Mucosa of descending colon (tissue), 3 donors: ENCODE results near the gene MAML1. TPM values are rescaled to one million over a fixed set of nuclear protein-coding genes. Genes with fewer than 3 reads are reported as not detected.

Experiments
- ATAC-seq: fragments of 200-7000 bp; cut with Tn5 transposase; one replicate; pipeline ENCODE4 v1.9.1; 2020; ENCODE audit warnings: mild to moderate bottlenecking, moderate library complexity
- DNase-seq, 3 donors: peaks; one replicate each; pipeline ENCODE4 v3.0.0-alpha.2; 2020
- H3K36me3 ChIP-seq: fragments of 200-600 bp; one replicate; pipeline ENCODE4 v1.8.0; 2021; ENCODE audit warnings: low read depth, mild to moderate bottlenecking
- H3K4me1 ChIP-seq: fragments of 200-600 bp; one replicate; pipeline ENCODE4 v1.8.0; 2021; ENCODE audit warnings: low read depth, mild to moderate bottlenecking
- H3K4me3 ChIP-seq: fragments of 200-600 bp; one replicate; pipeline ENCODE4 v1.8.0; 2021; ENCODE audit warnings: mild to moderate bottlenecking
- H3K9me3 ChIP-seq: fragments of 200-600 bp; one replicate; pipeline ENCODE4 v1.8.0; 2021; ENCODE audit warnings: mild to moderate bottlenecking
- intact Hi-C, 2 donors: fragments of 100-400 bp; cut with DNase I in 1 of 2; cut with micrococcal nuclease in 1 of 2; formaldehyde crosslinking; loops; one replicate each; pipeline versions ENCODE4 v1.11.0 to v1.11.1; 2022; cut with DNase I, micrococcal nuclease
- total RNA-seq, 3 donors: library from RNA; stranded (reverse); fragmentation: NEBNext Ultra II Directional in 2 of 3; extraction: Animal tissue kit (Norgen Biotek cat#: 25700) in 2 of 3; gene quantifications; one replicate each; pipeline versions ENCODE4 v1.2.1 to v1.2.4, GENCODE V29; 2021 to 2023
- TF ChIP-seq, protein P1 (sequence below): fragments of 200-600 bp; IDR thresholded peaks from one replicate; pipeline ENCODE4 v1.8.0; 2022; ENCODE audit warnings: antibody characterized with exemption, mild to moderate bottlenecking
- donor health status: DM: no; HTN: no; CAD: no; lungs with moderate emphysema.
- donor health status: DM: no; HTN: no; CAD: no.
- donor health status: DM: no; HTN: yes; CAD: no.

MAML1 gene
- total RNA-seq, 3 donors from 2014 or later: 26.0 to 34.0 (median 28.6) TPM

DNA sequence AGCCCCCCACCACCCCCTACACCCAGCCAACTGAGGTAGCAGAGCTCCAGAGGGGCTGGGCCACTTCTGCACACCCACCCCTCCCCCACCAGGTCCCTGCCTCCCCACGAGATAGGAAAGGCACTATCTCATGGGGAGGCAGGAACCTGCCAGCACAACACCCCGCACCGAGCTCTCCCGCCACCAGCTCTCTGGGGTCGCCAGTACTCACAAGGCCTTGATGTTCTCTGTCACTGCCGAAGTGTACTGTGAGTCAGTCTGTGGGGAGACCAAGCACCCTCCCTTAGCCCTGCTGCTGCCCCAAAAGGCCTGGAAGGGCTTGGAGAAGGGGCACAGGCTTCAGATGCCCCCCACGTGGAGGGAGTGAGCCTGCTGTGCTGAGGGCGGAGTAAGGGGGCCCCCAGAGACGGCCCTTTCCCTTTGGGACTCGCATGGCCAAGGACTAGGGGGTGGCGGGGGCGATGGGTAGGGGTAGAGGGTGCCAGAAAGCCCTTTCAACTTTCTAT lies 68.1 kb downstream of the MAML1 start:
- H3K36me3 ChIP-seq: peaks cover 15% of the 10 kb centered on the region
- intact Hi-C loops: no loop called here
- peaks cover 46% of the 10 kb centered on the region for H3K4me1 ChIP-seq
- no peak overlapping the region for H3K4me3 ChIP-seq
- TF ChIP-seq, protein P1, sequence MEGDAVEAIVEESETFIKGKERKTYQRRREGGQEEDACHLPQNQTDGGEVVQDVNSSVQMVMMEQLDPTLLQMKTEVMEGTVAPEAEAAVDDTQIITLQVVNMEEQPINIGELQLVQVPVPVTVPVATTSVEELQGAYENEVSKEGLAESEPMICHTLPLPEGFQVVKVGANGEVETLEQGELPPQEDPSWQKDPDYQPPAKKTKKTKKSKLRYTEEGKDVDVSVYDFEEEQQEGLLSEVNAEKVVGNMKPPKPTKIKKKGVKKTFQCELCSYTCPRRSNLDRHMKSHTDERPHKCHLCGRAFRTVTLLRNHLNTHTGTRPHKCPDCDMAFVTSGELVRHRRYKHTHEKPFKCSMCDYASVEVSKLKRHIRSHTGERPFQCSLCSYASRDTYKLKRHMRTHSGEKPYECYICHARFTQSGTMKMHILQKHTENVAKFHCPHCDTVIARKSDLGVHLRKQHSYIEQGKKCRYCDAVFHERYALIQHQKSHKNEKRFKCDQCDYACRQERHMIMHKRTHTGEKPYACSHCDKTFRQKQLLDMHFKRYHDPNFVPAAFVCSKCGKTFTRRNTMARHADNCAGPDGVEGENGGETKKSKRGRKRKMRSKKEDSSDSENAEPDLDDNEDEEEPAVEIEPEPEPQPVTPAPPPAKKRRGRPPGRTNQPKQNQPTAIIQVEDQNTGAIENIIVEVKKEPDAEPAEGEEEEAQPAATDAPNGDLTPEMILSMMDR: no peak
- DNase-seq: peak in 1 of 3 donors; percentile 27
- no peaks in the 10 kb centered on the region for H3K9me3 ChIP-seq
- no peak for ATAC-seq

DNA sequence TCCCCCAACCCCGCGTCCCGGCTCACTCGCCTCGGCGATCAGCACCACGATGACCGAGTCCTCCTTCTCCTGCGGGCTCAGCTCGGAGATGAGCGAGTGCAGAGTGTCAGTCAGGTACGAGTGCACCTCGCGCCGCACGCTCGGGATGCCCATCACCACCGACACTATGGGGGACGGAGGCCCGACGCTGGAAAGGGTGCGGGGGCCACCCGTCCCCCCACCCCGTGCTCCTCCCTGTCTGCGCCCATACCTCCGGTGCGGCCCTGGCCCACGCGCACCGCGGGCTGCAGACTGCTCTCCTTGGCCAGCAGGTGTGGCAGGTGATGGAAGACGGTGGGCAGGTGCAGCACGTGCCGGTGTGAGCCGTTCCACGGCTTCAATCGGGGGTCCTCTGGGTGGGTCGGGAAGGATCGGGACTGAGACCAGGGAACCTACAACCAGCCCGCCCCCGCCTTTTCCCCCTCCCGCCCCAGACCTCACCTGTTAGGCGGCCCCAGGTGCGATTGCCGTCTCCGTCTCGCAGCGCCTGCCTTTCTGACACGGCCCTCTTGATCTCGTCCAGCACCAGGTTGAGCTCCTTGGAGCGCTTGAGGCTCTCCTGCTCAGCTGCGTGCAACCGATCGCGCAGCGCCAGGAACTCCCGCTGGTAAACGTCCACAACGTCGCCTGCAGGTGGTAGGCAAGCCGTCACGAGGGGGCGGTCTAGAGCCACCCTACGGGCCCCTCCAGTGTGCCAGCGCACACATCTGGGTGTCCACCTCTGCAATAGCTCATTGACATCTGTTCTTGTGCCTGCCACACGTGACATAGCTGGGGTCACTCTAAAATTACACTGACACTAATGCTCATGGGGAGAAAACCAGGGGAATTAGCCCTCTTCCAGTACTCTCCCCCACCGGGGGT lies 68.9 kb downstream of the MAML1 start:
- Histone ChIP-seq H3K9me3 (no peaks in the 10 kb centered on the region), H3K4me3 (no peak overlapping the region), H3K36me3 (peaks cover 15% of the 10 kb centered on the region), H3K4me1 (peaks cover 43% of the 10 kb centered on the region)
- intact Hi-C loops: no loop called here
- DNase-seq (peak; percentile 85 to 90 (median 88)), ATAC-seq (peak; percentile 36)
- TF ChIP-seq, protein P1: peak; percentile 55

DNA sequence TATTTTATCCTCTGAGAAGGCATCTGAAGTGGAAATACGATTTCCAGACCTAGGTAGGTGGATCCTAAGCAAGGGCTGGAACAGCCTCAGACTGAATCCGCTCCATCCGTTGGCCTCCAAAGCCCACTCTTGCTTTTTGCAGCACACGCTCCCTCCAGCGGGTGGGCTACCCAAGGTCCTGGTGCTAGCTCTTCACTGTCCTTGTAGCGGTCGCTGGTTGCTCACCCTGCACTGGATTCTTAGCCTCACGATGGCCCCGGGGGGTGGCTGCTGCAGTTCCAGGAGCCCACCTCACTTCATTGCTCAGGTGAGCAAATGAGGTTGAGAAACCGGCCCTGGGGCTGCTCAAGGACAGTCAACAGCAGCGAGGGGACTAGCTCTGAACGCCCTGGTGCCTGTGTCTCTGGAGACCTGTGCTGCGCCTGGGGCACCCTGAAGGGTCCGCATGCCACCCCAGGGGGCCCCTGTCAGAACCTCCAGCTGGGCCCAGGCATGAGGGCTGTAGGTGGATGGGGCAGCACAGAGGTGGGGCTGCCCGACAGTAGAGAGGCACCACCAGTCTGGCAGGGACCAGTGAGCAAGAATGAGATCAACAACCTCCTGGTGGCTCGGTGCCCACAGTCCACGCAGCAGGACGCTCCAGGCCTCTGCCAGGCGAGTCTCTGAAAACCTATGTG lies 69.7 kb downstream of the MAML1 start:
- no peak overlapping the region for H3K4me3 ChIP-seq
- no peaks in the 10 kb centered on the region for H3K9me3 ChIP-seq
- DNase-seq (peak in 1 of 3 donors; percentile 13), ATAC-seq (no peak)
- intact Hi-C loops: no loop called here
- peaks cover 15% of the 10 kb centered on the region for H3K36me3 ChIP-seq
- TF ChIP-seq, protein P1: no peak
- peaks cover 40% of the 10 kb centered on the region for H3K4me1 ChIP-seq

DNA sequence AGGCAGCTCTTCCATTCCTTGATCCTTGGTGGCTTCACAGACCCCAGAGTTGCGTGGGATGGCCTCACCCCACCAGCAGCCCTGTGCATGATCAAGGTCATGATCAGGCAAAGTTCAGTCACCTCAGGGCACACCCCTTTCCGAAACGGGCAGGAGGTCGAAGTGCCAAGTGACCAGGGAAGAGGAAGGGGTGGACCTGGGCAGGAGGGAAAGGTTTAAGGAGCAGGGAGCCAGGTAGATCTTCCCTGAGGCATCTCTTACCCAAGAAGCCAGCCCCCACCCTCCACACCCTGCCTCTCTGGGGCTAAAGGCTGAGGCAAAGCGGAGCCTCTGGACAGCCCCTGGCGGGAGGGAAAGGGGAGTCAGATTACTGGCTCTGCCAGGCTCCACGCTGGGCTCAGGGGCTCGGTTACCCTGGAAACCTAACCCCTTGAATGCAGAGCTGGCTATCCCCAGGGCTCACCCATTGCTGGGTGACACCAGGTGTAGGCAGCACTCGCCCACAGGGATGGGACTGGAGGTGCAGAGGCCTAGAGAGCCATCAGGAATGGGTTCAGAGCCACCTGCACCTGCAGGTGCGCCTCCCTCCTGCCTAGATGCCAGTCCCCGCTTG lies 70.4 kb downstream of the MAML1 start:
- no peak overlapping the region for H3K4me3 ChIP-seq
- intact Hi-C loops: no loop called here
- TF ChIP-seq, protein P1: no peak
- peaks cover 45% of the 10 kb centered on the region for H3K4me1 ChIP-seq
- H3K9me3 ChIP-seq: no peaks in the 10 kb centered on the region
- ATAC-seq (no peak), DNase-seq (peak in 2 of 3 donors; percentile 12 to 37)
- peaks cover 15% of the 10 kb centered on the region for H3K36me3 ChIP-seq
